ENCODE data around the gene ABHD12. TPM values are rescaled to one million over a fixed set of nuclear protein-coding genes. Genes with fewer than 3 reads are reported as not detected.

Gene ABHD12
- total and polyA plus RNA-seq, 10 of the 15 experiments (the other 5 are each of a cell fraction or from before 2014, with no cell fraction given) = 1.5 to 61.8 (median 26.7) TPM

DNA sequence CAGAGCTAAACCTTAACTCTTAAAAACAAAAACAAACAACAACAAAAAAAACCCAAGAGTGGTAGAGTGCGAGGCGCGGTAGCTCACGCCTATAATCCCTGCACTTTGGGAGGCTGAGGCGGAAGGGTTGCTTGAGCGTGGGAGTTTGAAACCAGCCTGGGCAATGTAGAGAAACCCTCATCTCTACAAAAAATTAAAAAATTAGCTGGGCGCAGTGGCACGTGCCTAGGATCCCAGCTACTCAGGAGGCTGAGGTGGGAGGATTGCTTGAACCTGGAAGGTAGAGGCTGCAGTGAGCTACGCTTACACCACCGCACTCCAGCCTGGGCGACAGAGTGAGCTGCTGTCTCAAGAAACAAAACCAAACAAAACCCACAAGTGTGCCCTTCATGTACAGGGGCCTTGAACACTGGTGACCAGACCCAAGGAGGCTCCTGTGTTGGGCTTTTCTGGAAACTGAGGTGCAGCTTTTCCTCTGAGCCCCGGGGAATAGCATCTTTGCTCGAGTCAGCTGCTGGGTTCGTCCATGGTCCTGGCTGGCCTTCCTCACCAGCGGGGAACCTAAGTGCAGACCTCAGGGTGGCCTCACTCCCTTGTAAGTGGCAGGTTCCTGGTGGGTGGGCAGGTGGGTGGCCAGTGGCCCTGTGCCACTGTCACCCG lies 102.9 kb downstream of the ABHD12 start:
- no peak for TF ChIP-seq KDM1A (IDR thresholded peaks at IDR 0.05; ENCODE audit: borderline replicate concordance)
- TF ChIP-seq NFIC (IDR thresholded peaks at IDR 0.05; ENCODE audit: low read depth, low read length) = no peak
- TF ChIP-seq NBN (IDR thresholded peaks at IDR 0.05) = no peak
- TF ChIP-seq ZBTB33 (IDR thresholded peaks at IDR 0.05) = no peak
- Histone ChIP-seq H3K9ac (ENCODE audit: control insufficient read depth, insufficient read depth, low read length) (no peak overlapping the region), H3K4me2 (ENCODE audit: control insufficient read depth, insufficient read depth) (no peak overlapping the region), H3K9me3 (replicated peaks; ENCODE audit: control insufficient read depth, insufficient read depth, low read length) (no peaks in the 10 kb centered on the region), H3K36me3 (ENCODE audit: control insufficient read depth in 2 of 2, insufficient read depth in 2 of 2, low read length in 1 of 2) (peaks cover 14 to 30% of the 10 kb centered on the region in 2 experiments; a peak in 3 of 4 replicates), H3K4me1 (ENCODE audit: control insufficient read depth, insufficient read depth, low read length) (peaks cover 15% of the 10 kb centered on the region), H3K27ac (ENCODE audit: control insufficient read depth, insufficient read depth) (no peak overlapping the region; the same call in 1 of the 2 replicates), H3K79me2 (ENCODE audit: control insufficient read depth, insufficient read depth, low read length) (no peaks in the 10 kb centered on the region), H4K20me1 (ENCODE audit: control insufficient read depth, insufficient read depth) (no peaks in the 10 kb centered on the region; the same call in 1 of the 2 replicates), H3K4me3 (no peak overlapping the region), H3K27me3 (replicated peaks in 1 of 2; ENCODE audit: control insufficient read depth in 2 of 2, insufficient read depth in 2 of 2, low read length in 1 of 2) (no peaks in the 10 kb centered on the region), H2AFZ (ENCODE audit: control insufficient read depth, low read depth, low read length) (no peak overlapping the region)
- no TSS peak for BruUV-seq (replicated peaks)
- no peak for FAIRE-seq
- ChIA-PET POLR2A (interaction anchor here (1.1 kb wide), 1 partner anchor 41 kb away, joined by 5 read pairs; no protein-coding TSS in a partner anchor), RAD21 (ENCODE audit: unreplicated experiment) (no interaction called here), CTCF (interaction anchor here (1.1 kb wide), 1 partner anchor 112 kb away, joined by 3 read pairs; no protein-coding TSS in a partner anchor), SMC1A (ENCODE audit: uncharacterized antibody, unreplicated experiment) (no interaction called here)
- 96% methylated on average over 16 of the region's 16 CpGs for WGBS (ENCODE audit: insufficient coverage, insufficient replicate concordance, low lambda C conversion rate, missing lambda C conversion rate)
- no peak for ATAC-seq
- in situ Hi-C loops (cut with MboI) = no loop called here
- intact Hi-C loops (cut with micrococcal nuclease; ENCODE audit: unreplicated experiment) = loop anchor here (5.0 kb wide), 1 partner anchor 290 kb away; no protein-coding TSS in a partner anchor
- DNase-seq (ENCODE audit: low read depth, low spot score) = no peak

- H3K9ac ChIP-seq (ENCODE audit: control insufficient read depth, insufficient read depth, low read length) = no peak overlapping the region
- no peak overlapping the region for H3K27ac ChIP-seq (ENCODE audit: control insufficient read depth, insufficient read depth)
- BruUV-seq (replicated peaks) = no TSS peak
- no peak overlapping the region for H3K4me2 ChIP-seq (ENCODE audit: control insufficient read depth, insufficient read depth)
- in situ Hi-C loops (cut with MboI) (no loop called here), intact Hi-C loops (cut with micrococcal nuclease; ENCODE audit: unreplicated experiment) (loop anchor here (5.0 kb wide), 1 partner anchor 290 kb away; no protein-coding TSS in a partner anchor)
- DNase-seq (ENCODE audit: low read depth, low spot score) = no peak
- no peak overlapping the region for H2AFZ ChIP-seq (ENCODE audit: control insufficient read depth, low read depth, low read length)
- H3K4me1 ChIP-seq (ENCODE audit: control insufficient read depth, insufficient read depth, low read length) = peaks cover 23% of the 10 kb centered on the region
- RAD21 ChIA-PET (ENCODE audit: unreplicated experiment) = no interaction called here
- no peaks in the 10 kb centered on the region; the same call in 1 of the 2 replicates for H4K20me1 ChIP-seq (ENCODE audit: control insufficient read depth, insufficient read depth)
- H3K27me3 ChIP-seq (replicated peaks in 1 of 2; ENCODE audit: control insufficient read depth in 2 of 2, insufficient read depth in 2 of 2, low read length in 1 of 2) = no peaks in the 10 kb centered on the region
- no peaks in the 10 kb centered on the region for H3K79me2 ChIP-seq (ENCODE audit: control insufficient read depth, insufficient read depth, low read length)
- peaks cover 14 to 34% of the 10 kb centered on the region in 2 experiments; a peak in 3 of 4 replicates for H3K36me3 ChIP-seq (ENCODE audit: control insufficient read depth in 2 of 2, insufficient read depth in 2 of 2, low read length in 1 of 2)
- no peak for ATAC-seq
- FAIRE-seq = no peak
- POLR2A ChIA-PET = no interaction called here
- CTCF ChIA-PET = interaction anchor here (1.1 kb wide), 1 partner anchor 113 kb away, joined by 3 read pairs; no protein-coding TSS in a partner anchor
- 98% methylated on average over 12 of the region's 12 CpGs for WGBS (ENCODE audit: insufficient coverage, insufficient replicate concordance, low lambda C conversion rate, missing lambda C conversion rate)
- SMC1A ChIA-PET (ENCODE audit: uncharacterized antibody, unreplicated experiment) = no interaction called here
- no peak overlapping the region for H3K4me3 ChIP-seq
- H3K9me3 ChIP-seq (replicated peaks; ENCODE audit: control insufficient read depth, insufficient read depth, low read length) = no peaks in the 10 kb centered on the region
- TF ChIP-seq TCF7 (IDR thresholded peaks at IDR 0.05; ENCODE audit: borderline replicate concordance) (no peak), SMAD5 (IDR thresholded peaks at IDR 0.05; ENCODE audit: low read depth) (no peak), TBL1XR1 (IDR thresholded peaks at IDR 0.05; ENCODE audit: low read depth, low read length) (no peak), RFX5 (IDR thresholded peaks at IDR 0.05; ENCODE audit: low read depth, low read length) (no peak), BACH1 (IDR thresholded peaks at IDR 0.05; ENCODE audit: borderline replicate concordance) (no peak), MAX (IDR thresholded peaks at IDR 0.05; ENCODE audit: low read depth, low read length) (no peak), IRF3 (IDR thresholded peaks at IDR 0.05) (no peak)
Measured at GRCh38 chr20:25286917-25287316, 103.7 kb downstream of the ABHD12 start.
